LHCN-M2 (cell line): ENCODE measurements around the gene APLNR. TPM values are rescaled to one million over a fixed set of nuclear protein-coding genes. Genes with fewer than 3 reads are reported as not detected.

Experiments used
- total RNA-seq: library from RNA; depleted of rRNA; stranded (reverse); fragments of >200 nt; gene quantifications from 2 replicates; pipeline ENCODE4 v1.2.3, GENCODE V29; 2014; rRNA removed

The APLNR gene
- total RNA-seq, 1 experiment from 2014 or later, result 0.11 TPM

Other genes with a start within 250 kb of the APLNR start
- gene OR5AK2, start 248.3 kb downstream of the APLNR start, total RNA-seq, result not detected in 2 replicates
- not detected in 2 replicates for gene LRRC55, start 55.3 kb downstream of the APLNR start, total RNA-seq
- 95.9 and 114 TPM in 2 replicates for gene TNKS1BP1, start 87.7 kb upstream of the APLNR start, total RNA-seq
- gene SSRP1, start 98.6 kb upstream of the APLNR start, total RNA-seq, result 150 and 169 TPM in 2 replicates
- not detected in 2 replicates for gene P2RX3, start 101.1 kb upstream of the APLNR start, total RNA-seq
- gene PRG3, start 143.9 kb upstream of the APLNR start, total RNA-seq, result not detected in 2 replicates
- 0.06 TPM in 1 of 2 replicates, not detected in the other for gene PRG2, start 153.4 kb upstream of the APLNR start, total RNA-seq
- gene SLC43A3, start 189.9 kb upstream of the APLNR start, total RNA-seq, result 113 and 153 TPM in 2 replicates
- 0.23 and 0.38 TPM in 2 replicates for gene RTN4RL2, start 223.3 kb upstream of the APLNR start, total RNA-seq